Amniotic epithelial cell (primary cell): ENCODE measurements around the gene RETN.

Experiments
- DNase-seq: peaks from one replicate; pipeline ENCODE4 v3.0.0-alpha.2; 2010; ENCODE audit warnings: low read depth

Gene RETN

DNA sequence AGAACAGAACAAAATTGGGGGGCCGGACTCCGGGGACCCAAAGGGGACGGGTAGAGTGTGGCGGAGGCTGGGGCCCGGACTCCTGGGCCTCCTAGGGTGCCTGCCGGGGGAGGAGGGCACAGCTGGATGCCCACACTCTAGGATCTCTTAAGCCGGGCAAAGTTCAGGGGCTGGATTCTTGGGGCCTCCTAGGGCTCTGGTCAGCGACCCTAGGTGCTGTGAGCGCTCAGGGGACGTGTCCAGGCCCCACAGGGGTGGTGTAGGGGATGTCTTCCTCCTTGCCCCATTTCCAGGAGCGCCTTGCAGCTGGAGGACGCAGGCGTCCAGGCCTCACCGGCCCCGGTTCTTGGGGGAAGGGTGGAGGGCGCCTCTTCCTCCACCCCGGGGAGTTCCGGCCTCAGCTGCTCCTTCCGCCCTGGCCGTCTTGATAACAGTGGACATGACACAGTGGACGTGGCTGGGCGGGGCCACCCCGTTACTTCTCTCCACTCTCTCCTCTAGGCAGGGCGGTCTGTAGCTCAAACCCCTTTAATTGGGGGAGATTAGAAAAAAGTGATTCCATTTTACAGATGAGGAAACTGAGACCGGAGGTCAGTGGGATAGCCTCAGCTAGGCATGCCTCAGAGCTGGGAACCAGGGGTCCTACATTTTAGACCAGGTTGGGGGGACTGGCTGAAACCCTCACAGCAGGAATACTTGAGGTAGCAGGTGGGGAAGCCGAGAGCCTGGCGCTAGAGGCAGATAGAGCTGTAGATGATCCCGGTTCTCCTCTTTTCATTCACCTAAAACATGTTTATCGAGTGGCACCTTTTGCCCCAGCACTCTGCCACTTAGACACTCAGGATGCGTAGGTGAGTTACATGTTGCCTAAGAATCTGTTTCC lies 31.2 kb upstream of the RETN start:
- peak; percentile 57 for DNase-seq

DNA sequence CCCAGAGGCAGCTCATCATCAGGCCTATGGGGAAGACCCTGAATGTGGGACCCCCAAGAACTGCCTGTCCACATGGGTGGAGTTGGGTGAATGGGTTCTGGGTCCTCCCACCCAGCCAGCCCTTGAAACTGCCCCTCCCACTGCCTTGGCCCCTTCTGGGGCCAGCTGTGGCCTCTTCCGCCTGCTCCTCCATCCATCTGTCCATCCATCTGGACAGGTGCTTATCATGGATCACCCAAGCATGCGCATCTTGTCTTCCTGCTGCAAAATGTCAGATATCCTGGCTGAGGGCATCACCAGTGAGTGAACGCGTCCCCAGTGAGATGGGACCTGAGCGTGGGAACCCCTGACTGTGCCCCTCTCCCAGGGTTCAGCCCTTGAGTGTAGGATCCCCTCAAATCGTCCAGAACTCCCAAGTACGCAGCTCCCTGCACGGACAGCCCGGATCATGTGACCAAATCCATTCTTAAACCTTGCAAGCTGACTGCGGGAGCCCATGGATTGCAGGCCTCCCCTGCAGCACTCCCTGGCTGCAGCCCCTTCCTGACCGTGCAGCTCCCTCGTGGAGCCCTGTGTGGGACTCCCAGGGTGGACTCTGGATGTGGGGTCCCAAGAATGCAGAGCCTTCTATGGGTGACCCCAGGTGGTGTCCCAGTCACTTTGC lies 29.9 kb upstream of the RETN start:
- no peak for DNase-seq

DNA sequence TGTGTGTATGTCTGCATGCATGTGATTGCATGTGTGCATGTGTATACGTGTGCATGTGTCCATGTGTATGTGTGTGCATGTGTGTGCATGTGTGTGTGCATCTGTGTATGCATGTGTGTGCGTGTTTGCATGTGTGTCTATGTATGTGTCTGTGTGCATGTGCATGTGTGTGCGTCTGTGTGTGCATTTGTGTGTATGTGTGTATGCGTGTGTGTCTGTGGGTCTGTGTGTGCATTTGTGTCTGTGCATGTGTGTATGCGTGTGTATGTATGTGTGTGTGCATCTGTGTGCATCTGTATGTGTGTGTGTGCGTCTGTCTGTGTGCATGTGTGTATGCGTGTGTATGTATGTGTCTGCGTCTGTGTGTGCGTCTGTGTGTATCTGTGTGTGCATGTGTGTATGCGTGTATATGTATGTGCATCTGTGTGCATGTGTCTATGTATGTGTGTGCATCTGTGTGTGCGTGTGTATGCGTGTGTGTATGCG lies 28.9 kb upstream of the RETN start:
- no peak for DNase-seq

DNA sequence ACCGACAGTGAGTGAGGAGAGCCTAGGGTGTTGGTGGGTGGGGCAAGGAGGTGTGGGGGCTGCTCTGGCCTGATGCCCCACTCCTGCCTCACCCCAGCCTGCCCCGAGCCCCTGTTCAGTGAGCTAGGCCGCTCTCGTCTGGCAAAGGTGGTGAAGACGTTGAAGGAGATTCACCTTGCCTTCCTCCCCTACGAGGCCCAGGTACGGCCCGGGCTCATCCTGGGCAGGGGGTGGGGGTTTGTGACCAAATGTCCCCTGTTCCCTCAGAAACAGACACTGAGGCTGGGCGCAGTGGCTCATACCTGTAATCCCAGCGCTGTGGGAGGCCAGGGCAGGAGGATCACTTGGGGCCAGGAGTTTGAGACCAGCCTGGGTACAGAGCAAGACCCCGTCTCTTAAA lies 28.0 kb upstream of the RETN start:
- DNase-seq, result no peak

DNA sequence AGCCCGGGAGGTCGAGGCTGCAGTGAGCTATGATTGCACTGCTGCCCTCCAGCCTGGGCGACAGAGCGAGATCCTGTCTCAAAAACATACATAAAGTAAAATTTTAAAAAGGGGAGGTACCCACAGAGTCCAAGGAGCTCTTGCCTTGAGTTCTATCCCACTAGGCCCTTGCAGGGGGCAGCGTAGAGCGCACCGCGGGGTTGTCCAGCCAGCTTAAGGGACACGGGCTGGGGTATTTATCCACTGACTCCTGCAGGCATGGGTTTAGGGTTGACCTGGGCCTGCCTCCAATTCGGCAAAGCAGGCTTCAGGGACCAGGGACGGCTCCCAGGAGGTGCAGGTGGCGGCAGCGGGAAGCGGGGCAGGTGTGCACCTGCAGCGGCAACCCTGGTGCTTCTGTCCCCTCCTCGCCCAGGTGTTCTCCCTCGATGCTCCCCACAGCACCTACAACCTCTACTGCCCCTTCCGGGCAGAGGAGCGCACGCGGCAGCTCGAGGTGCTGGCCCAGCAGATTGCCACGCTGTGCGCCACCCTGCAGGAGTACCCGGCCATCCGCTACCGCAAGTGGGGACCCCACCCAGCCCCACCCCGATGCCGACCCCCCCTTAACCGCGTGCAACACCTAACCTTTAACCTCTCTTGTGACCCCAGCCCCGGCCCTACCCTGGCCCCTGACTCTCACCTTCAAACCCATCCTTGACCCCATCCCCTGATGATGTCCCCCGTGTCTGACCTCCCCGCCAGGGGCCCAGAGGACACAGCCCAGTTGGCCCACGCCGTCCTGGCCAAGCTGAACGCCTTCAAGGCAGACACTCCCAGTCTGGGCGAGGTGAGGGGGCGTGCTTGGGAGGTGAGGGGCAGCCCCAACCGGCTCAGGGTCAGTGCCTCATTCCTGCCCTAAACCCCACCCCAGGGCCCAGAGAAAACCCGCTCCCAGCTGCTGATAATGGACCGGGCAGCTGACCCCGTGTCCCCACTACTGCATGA lies 27.3 kb upstream of the RETN start:
- DNase-seq, result no peak

DNA sequence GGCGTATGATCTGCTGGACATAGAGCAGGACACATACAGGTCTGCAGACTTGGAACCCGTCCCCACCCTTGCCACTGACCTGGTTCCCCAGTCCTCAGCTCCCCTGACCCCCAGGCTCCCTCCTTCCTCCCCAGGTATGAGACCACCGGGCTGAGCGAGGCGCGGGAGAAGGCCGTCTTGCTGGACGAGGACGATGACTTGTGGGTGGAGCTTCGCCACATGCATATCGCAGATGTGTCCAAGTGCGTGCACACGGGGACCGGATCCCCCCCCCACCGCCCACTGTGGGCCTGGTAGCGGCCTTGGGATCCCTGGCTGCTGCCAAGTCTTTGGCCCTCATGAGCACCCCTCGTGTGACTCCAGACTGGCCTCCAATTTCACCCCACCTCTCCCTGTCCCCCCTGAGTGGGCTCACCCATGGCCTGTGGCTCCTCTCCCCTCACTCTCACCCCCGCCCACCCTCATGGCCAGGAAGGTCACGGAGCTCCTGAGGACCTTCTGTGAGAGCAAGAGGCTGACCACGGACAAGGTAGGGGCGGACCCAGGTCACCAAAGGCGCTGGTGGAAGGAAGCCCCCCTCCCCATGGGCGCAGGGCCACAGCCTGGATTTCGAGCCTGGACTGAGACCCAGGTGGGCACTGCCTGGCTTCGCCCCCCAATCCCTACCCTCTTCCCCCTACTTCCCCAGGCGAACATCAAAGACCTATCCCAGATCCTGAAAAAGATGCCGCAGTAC lies 26.4 kb upstream of the RETN start:
- no peak for DNase-seq

DNA sequence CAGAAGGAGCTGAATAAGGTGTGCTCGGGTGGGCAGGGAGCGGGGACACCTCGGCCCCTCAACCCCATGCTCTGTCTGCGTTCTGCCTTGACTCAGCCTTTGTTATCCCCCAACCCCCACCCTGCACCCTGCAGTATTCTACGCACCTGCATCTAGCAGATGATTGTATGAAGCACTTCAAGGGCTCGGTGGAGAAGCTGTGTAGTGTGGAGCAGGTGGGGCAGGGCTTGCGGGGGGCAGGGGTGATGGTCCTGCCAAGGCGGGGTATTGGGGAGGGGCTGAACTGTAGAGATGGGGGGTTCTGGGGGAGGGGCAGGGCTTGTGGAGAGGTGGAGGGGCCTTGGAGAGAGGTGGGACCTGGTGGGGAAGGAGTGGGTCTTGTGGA lies 25.8 kb upstream of the RETN start:
- no peak for DNase-seq

DNA sequence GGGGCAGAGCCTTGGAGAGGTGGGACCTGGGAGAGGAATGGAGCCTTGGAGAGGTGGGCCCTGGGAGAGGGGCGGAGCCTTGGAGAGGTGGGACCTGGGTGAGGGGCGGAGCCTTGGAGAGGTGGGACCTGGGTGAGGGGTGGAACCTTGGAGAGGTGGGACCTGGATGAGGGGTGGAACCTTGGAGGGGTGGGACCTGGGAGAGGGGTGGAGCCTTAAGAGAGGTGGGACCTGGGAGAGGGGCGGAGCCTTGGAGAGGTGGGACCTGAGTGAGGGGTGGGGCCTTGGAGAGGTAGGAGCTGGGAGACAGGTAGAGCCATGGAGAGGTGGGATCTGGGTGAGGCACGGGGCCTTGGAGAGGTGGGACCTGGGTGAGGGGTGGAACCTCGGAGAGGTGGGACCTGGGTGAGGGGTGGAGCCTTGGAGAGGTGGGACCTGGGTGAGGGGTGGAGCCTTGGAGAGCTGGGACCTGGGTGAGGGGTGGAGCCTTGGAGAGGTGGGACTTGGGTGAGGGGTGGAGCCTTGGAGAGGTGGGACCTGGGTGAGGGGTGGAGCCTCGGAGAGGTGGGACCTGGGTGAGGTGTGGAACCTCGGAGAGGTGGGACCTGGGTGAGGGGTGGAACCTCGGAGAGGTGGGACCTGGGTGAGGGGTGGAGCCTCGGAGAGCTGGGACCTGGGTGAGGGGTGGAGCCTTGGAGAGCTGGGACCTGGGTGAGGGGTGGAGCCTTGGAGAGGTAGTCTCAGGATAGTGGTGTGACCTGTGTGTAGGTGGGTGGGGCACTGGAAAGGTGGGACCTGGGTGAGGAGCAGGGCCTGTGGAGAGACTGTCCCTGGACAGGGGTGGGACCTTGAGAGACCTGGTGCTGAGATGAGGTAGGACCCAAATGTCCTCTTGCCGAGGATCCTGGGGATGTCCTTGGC lies 25.0 kb upstream of the RETN start:
- peak; percentile 28 for DNase-seq

DNA sequence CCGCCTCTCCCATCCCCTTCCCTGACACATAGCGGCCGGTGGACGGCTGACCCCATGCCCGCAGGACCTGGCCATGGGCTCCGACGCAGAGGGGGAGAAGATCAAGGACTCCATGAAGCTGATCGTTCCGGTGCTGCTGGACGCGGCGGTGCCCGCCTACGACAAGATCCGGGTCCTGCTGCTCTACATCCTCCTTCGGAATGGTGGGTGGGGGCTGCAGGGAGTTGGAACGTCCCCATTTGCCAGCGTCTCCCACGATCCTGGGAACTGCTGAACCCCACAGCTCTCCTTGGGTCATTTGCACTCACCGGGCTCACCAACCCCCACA lies 24.3 kb upstream of the RETN start:
- DNase-seq, result no peak

DNA sequence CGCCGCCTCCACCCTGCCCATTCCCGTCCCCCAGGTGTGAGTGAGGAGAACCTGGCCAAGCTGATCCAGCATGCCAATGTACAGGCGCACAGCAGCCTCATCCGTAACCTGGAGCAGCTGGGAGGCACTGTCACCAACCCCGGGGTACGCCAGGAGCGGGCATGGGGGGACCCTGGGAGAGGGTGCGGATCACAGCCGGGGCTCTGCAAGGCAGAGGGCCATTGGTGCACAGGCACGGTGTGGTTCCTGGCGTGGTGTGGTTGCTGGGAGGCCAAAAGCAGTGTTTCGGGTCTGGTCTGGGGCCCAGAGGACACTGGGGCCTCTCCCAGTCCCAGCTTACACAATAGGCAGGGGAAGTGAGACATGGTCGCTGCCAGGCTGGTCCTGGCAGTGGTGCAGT lies 23.7 kb upstream of the RETN start:
- no peak for DNase-seq

DNA sequence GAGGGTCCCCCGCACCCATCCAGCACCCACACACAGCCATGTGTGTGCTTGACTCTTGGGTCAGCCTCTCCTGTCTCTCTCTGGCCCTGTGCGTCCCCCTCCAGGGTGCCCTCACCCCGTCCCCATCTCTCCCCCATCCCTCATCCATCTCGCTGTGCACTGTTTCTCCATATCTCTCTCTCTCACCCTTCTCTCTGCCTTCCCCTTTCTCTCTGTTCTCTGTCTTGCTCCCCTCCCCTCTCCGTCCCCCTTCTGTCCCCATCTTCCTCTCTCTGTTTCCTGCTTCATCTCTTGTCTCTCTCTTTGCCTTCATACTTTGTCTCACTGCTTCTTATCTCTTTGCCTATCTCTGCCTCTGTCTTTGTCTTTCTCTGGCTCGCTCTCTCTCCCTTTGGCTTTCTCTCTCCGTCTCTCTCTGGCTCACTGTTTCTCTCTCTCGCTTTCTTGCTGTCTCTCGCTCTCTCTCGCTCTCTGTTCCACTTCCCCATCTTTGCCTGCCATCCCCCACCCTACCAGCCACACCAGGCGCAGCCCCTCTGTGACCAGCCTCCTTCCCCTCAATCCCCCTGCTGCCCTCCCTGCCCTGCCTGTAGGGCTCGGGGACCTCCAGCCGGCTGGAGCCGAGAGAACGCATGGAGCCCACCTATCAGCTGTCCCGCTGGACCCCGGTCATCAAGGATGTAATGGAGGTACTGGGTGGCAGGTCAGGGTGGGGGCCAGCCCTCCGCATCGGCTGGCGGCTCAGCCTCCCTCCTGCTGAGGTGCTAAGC lies 23.0 kb upstream of the RETN start:
- no peak for DNase-seq

DNA sequence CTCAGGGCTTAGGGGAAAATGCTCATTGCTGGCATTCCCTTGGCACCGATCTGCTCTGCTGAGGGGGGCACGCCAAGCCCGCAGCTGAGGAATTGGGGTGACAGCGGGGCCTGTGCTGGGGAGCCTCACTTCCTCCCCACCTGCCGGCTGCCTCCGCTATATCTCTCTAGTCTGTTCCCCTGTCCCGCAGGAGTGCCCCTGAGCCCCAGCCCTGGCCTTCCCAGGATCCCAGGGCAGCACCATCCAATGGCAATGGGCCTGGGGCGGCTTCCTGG lies 22.5 kb upstream of the RETN start:
- DNase-seq, result no peak

DNA sequence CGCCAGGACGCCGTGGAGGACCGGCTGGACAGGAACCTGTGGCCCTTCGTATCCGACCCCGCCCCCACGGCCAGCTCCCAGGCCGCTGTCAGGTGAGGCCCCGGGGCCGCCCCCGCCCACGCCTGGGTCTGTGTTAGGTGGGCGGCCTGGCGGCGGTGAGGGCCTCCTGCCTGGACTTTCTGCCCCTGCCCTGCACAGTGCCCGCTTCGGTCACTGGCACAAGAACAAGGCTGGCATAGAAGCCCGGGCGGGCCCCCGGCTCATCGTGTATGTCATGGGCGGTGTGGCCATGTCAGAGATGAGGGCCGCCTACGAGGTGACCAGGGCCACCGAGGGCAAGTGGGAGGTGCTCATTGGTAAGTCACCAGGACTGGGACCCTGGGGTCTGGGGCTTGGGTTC lies 21.7 kb upstream of the RETN start:
- DNase-seq, result no peak

DNA sequence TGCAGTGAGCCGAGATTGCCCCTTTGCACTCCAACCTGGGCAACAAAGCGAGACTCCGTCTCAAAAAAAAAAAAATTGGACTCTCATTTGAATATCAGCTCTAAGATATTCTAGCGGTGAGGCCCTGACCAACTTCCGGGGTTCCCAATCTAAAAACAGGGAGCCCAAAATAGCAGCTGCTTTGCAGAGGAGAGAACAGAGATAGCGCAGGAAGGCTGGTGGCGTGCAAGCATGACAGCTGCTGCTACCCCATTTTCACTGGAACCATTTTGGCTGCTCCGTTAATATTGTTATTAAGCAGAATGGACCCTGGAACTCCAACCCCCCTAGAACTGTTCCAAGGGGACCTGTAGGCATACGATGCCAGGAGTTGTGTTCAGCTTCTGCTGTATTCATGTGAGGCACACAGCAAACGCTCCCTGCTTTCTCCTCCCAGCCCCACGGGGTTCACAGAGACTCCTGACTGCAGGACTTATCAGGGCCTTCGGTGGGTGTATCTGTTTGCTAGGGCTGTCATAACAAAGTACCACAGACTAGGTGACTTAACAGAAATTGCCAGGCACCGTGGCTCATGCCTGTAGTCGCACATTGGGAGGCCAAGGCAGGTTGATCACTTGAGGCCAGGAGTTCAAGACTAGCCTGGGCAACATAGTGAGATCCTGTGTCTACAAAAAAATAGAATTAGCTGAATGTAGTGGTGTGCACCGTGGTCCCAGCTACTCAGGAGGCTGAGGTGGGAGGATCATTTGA lies 20.4 kb upstream of the RETN start:
- DNase-seq, result no peak

DNA sequence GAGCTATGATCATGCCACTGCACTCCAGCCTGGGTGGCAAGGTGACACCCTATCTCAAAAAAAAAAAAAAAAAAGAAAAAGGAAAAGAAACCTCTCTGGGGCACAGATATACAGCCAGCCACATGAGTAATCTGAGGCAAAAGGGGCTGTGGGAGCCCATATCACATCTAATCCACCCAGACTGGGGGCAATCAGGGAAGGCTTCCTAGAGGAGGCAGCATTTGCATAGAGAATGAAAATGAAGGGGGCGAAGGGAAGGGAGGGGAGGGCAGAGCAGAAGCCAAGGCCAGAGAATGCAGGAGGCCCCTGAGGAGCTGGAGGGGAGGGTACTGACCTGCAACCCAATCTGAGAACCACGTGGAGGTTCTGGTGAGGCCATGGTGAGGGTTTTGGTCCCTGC lies 18.7 kb upstream of the RETN start:
- no peak for DNase-seq

DNA sequence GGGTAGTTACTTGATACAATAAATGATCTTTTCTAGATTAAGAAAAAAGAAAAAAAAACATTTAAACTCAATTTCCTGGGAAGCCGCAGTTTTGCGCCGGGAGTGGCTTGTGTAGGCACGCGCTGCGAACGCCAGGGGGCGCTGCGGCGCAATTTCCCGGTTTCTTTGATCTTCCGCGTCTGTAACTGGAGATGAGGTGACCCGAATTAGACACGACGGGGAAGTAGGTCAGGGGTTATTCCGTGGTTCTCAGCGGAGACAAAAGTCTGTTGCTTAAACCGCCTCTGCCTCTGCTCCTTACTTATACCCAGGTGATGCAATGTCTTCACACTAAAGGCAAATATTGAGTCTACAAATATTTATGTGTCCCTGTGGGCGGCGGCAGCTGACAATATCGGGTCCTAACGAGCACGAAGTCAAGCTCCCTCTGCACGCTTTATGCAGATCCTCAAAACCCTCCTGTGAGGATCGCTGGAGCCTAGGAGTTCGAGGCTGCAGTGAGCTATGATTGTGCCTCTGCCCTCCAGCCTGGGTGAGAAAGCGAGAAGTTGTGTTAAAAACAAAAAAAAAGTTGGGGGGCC lies 16.7 kb upstream of the RETN start:
- DNase-seq, result peak; percentile 76

DNA sequence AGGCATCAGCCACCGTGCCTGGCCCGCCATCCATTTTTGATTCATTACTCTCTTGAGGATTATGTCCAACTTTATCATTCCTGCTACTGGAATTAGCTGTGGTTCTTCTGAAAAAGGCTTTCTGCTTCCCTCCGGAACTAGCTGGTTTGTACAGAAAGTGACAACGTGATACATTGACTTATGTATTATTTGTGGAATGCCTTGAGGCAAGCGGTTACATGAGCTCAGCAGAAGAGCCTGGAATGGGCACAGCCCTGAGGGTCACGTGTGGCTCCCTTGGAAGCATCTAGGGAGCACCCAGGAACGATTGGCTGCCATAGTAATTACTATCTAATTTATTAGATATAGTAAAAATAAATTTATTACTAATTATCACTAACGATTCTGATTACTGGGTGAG lies 14.4 kb upstream of the RETN start:
- DNase-seq, result peak; percentile 90

DNA sequence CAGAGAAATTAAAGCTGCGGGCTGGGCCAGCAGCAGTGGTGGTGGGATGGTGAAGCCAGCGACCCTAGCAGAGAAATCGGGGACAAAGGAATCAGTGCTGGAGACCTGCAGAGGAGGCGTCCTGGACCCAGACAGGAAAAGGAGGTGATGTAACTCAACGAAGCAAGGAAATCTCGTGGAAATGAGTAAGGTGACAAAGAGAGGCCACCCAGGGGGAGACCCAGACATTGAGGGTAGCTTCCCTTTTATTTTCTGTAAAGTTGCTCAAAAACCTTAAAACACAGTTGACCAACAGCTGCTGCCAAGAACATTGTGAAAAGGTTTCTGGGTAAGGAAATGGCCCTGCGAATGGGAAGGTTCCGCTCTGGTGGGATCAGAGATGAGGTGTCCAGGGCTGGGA lies 13.3 kb upstream of the RETN start:
- DNase-seq, result no peak

DNA sequence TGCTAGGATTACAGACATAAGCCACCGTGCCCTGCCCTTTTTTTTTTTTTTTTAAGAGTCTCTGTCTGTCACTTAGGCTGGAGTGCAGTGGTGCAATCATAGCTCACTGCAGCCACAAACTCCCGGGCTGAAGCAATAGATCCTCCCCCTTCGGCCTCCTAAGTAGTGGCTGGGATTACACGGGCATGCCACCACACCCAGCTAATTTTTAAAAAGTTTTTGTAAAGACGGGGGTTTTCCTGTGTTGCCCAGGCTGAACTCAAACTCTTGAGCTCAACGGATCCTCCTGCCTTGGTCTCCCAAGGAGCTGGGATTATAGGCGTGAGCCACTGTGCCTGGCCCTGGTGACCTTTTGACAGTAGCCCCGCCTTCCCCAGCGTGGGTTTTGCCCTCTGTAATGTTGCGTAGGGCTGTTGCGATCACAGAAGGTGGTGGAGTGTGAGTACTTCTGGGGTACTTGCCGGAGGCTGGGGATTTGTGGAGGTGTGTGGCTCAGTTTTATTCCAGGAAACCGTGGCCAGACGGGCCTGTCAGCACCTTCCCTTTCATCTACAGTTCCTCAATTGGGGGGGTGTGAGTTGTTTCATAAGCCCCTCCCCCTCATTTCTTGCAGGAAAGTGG lies 11.6 kb upstream of the RETN start:
- peak; percentile 49 for DNase-seq
